Mesenteric fat pad (tissue), 1 donor: ENCODE data around the gene TOMM40. TPM values are rescaled to one million over a fixed set of nuclear protein-coding genes. Genes with fewer than 3 reads are reported as not detected.
"Not testable (repeated sequence)": the region's sequence is repeated elsewhere in the genome, so short reads cannot be mapped to it uniquely, and the experiment has no call there.

Experiments
- DNase-seq: peaks from one replicate; pipeline ENCODE4 v3.0.0-alpha.2; 2020; ENCODE audit warnings: low spot score
- long read RNA-seq: library from polyadenylated mRNA; unstranded; transcript quantifications from one replicate; pipeline ENCODE4 v2.0.0, GENCODE V29; 2020
- total RNA-seq: library from RNA; stranded (reverse); fragmentation: NEBNext Ultra II Directional; extraction: Animal tissue kit (Norgen Biotek cat#: 25700); gene quantifications from one replicate; pipeline ENCODE4 v1.2.1, GENCODE V29; 2021
- donor health status: DM: yes; HTN: yes; CAD: no.

TOMM40 gene
- 60.5 TPM for total RNA-seq
- long read RNA-seq, transcript TOMM40-203 (9 exons, 1,725 nt), result major isoform, 19 of 47 reads
- long read RNA-seq, transcript TOMM40-202 (10 exons, 1,709 nt), result minor isoform, 13 of 47 reads
- long read RNA-seq, partial matches to known transcripts, result 8 of 47 reads
- long read RNA-seq, other reads (novel, unspliced or antisense), result 3 of 47 reads

DNA sequence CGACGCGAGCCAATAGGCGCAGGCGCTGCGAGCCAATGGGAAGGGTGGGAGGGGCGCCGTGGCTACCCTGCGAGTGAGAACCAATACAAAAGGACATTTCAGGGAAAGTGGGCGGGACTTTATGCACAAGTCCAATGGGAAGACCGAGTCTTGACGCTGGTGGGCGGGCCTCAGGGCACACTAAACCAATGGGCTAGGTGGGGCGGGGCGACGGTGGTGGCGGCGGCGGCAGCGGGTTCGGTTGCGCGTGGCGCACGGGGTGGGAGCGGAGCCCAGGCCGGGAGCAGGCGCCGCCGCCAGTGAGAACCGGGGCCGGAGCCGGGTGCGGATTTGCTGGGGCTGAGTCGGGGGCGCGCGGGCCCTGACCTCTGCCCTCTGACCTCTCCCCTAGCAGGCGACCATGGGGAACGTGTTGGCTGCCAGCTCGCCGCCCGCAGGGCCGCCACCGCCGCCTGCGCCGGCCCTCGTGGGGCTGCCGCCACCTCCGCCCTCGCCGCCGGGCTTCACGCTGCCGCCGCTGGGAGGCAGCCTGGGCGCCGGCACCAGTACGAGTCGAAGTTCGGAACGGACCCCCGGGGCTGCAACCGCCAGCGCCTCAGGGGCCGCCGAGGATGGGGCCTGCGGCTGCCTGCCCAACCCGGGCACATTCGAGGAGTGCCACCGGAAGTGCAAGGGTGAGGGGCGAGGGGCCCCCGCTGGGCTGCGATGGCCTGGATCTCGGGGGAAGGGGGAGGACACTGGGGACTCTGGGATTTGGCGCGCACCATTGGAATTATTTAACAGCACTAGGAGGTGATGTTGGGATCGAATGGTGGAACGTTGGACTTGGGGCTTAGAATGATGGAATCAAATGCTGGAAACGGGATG is at the start of gene TOMM40:
TOMM40 (plus strand) TSS at position 239 of the 867 bp plus-strand sequence; CDS start at position 401, 162 bp downstream.
- peak; percentile 100 for DNase-seq

DNA sequence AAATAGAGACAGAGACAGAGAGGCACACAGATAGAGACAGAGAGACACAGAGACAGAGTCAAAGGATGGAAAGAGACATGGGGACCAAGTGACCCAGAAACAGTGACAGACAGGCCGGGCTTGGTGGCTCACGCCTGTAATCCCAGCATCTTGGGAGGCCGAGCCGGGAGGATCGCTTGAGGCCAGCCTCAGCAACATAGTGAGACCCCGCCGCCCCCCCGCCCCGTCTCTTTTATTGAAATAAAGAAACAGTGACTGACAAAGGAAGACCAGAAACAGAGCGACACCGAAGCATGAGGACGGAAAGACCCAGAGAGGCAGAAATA is 45.8 kb upstream of the TOMM40 start:
- DNase-seq, result no peak

DNA sequence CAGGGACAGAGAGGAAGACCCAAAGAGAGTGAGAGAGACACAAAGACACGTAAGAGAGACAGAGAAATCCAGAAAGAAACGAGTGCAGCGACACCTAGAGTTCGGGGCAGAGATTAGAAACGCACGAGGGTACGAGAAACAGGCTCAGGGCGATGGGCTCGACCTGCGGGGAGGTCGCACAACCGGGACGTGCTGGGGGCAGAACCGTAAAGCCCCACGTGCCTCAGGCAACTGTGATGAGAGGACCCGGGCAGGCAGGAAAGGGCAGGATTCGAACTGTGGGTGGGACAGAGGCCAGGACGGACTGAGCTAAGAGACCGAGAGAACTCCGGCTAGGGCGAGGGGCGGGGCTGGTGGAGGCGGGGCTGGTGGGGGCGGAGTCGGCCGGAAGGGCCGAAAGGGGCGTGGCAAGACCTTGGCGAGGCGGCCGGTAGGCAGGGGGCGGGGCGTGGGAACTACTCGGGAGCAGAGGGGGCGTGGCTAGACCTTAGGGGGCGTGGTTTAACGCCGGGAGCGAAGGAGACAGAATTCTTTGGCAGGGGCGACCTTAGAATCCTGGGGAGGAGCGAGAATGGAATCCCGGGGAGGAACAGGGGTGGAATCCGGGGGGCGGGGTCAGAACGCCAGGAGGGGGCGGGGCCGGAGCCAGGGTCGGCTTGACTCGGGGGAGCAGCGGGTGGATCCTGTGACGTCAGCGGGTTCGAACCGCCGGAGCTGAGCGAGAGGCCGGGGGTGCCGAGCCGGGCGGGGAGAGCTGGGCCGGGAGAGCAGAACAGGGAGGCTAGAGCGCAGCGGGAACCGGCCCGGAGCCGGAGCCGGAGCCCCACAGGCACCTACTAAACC is 45.2 kb upstream of the TOMM40 start, which contains the start of gene NECTIN2:
NECTIN2 (plus strand) TSS at position 686 of the 843 bp plus-strand sequence. CDS start 229 bp downstream, outside the sequence.
- DNase-seq, result peak; percentile 100

DNA sequence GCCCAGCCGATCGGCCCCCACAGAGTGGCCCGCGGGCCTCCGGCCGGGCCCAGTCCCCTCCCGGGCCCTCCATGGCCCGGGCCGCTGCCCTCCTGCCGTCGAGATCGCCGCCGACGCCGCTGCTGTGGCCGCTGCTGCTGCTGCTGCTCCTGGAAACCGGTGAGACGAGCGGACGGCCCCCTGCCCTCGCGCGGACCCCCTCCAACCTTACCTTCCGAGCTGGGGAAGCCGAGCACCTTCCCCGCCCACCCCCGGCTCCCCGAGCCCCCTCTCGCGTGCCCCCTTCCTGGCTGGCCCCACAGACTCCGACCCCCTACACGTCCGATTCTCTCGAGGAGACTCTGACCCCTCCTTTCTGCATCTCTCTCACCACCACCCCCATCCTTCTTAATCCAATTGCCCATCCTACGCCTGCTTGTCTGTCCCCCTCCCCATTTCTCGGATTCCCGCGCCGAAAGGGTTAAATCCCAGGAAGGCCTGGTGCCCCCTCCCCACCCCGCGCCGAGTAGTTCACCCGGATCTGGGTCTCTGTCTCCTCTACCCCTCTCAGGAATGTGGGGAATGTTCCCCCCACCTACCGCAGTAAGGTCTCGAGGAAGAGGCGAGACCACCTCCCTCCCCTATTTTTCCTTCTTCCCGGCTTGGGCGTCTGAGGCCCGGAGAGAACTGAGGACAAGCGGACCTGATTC is 44.5 kb upstream of the TOMM40 start:
- no peak for DNase-seq

DNA sequence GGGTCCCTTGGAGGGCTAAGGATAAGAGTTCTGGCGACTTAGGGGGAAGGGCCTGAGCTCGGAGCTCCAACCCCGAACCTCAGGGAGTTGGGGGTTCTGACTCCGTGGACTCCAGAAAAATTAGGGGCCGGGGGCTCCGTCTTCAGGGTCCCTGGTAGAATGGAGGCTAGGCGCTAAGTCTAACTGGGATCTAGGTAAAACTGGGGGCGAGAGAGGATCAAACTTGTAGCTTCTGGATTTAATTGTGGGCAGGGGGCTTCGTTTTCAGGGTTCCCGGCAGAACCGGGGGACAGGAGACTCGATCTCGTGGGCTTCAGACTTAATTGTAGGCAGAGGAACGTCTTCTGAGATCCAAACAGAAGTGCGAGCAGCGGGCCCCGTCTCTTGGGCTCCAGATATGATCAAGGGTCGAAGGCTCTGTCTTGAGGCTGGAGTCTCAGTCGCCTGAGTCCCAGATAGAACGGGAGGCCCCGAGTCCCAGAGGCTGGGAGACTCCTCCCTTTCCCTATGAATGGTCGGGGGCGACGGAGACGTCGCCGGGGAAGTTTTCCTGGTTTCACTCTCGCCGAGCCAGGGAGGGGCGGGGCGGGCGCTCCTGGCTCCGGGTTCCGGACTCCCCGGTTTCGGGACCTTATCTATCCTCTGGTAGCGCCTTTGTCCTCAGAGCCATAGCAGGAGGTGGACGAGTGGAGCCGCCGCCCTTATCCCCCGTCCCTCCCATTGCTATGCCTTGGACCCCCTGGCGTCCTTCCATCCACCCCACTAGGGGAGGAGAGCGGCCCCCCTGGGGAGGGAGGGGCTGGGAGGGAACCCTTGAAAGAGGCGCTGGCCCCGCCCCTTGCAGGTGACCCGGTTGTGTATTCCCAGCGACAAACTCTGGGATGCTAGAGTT is 43.7 kb upstream of the TOMM40 start:
- DNase-seq, result peak; percentile 93

DNA sequence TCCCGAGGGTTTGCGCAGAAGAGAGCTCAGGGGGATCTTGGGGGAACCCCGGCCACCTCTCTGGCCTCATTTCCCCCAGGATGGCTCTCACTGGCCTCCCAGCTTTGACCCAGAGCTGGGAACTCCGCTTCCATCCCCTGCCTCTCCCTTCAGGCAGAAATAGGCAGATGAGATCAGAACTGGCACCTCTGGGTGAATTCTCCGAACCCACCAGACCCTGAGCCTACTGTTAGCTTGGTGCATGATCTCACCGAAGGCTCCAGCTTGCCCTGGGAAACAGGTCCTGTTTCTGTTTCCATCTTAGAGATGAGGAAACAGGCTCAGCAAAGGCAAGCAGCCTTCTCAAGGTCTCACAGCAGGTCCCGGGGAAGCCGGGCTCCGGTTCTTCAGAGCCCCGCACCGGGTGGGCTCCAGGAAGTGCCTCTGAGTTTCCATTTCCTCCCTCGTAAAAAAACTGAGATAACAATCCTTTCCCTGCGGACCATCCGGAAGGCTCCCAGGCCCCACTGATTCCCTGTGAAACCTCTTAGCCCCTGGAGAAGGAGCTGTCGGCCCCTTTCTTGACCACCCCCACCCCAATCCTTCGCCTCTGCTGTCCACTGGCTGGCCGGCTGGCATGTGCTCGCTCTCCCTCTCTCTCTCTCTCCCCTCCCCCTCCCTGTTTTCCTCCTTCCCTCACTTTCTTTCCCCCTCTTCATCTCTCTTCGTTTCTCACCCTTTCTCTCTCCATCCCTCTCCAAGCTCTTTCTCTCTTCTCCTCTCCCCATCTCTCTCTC is 42.8 kb upstream of the TOMM40 start:
- no peak for DNase-seq

DNA sequence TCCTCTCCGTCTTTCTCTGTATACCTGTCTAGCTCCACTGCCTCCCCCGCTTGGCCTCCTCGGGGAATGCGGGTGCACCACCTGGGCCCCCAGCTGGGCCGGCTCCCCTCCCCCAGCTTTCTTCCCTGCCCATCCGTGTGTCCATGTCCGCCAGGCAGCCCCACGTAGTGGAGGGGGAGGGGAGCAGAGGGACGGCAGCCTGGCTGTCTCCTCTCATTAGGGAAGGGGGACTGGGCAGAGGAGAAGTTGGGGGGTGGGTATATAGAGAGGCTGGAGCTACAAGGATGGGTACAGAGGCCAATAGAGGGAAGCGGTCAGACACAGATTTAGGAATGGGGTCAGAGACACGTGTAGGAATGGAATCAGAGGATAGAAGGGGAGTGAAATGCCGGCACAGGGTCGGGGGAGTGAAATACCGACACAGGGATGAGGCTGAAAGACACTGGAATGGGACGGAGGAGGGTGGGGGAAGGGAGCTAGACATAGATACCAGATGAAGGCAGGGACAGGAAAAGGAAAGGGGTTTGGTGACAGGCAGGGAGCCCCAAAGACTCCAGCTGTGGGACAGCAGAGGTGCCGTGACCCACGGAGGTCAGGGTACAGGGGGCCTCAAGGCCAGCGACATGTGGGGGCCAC is 42.1 kb upstream of the TOMM40 start:
- no peak for DNase-seq

DNA sequence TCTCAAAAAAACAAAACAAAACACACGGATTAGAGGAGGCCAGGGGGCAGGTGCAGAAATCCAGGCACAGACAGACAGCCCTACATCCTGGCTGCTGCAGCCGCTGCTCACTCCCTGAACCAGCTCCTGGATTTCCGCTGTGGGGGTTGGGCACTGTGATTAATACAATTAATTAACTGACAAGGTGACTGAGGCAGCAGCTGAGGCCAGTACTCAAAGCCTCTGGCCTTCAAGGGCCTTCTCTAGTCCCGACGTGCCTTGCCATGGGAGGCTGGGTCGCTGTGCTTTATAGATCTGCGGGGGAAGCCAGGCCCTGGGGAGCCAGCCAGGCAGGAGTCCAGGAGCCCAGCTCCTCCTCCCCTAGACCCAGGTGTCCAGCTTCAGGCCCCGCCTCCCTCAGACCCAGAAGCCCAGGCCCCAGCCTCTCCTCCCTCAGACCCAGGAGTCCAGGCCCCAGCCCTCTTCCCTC is 40.4 kb upstream of the TOMM40 start:
- no peak for DNase-seq

DNA sequence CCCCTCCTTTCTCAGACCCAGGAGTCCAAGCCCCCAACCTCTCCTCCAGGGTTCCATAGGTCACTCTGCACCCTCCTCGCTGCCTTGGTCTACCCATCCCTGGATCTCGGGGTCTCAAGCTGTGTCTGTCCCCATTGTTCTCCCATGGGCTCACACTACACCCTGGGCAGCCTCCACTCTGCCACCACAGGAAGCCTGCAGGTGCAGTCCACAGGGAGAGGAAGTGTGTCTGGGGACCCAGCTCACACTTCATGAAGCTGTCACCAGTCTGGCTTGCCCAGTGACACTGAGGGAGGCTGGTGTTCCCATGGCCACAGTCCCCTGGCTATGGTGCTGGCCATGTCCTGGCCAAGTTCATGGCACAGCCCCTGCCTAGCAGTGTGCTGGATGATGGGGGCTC is 39.6 kb upstream of the TOMM40 start:
- DNase-seq, result no peak

DNA sequence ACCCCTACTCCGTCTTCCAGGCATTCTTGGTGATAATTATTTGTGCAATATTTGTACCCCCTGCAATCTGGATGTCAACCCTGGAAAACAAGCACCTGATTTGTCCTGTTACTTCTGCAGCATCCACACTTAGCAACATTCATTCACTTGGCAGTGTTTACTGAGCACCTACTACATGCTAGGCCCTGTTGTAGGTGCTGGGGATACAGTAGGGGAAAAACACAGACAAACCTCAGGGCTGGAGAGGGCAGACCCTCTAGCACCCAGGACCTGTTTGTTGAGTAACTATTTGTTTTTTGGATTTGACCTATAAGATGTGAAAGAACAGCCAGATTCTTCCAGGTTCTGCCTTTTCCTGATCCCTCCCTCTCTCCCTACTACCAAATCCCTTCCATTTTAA is 35.4 kb upstream of the TOMM40 start:
- no peak for DNase-seq

DNA sequence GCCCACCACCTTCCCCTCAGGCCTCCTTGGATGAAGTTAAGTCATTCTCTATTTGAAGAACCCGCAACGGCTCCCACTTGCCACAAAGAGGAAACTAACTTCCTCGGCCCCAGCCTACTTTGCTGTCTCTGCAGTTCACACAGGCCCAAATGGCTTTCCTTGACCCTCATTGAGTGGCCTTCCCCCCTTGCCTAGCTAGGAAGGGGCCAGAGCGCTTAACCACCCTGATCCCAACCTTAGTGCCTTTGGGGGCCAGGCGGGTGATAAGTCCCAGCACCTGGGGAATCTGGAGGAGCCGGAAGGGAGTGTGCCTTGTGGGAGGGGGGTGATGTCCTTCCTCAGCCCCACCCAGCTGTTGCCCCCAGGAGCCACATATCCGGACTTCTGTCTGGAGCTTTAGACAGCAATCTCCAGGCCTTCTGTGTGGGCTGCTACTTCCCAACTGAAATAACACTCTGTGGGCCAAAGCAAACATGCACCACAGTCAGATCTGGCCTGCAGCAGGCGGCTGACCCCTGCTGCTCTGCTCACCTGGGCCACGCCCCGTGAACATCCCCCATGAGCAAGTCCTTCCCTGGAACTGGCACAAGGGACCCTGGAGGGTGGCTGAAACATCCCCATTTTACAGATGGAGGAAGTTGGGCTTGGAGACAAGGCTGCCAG is 34.5 kb upstream of the TOMM40 start:
- no peak for DNase-seq

DNA sequence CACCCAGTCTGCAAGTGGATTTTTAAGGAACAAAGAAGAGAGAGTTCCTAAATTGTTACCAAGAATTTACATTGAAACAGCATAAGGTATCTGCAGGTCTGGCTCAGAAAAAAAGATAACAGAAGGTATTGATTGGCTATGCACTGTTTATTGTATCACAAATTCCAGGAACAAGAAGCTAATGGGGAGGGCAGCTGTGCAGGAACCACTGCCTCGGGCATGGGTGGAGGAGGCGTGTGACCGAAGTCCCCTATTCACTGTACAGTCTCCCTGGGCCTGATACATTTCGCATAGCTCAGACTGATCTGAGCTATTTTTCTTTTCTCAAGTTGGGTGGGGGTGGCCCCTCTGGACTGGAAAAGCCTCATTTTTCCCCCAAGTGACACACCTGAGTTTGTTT is 33.2 kb upstream of the TOMM40 start:
- no peak for DNase-seq

DNA sequence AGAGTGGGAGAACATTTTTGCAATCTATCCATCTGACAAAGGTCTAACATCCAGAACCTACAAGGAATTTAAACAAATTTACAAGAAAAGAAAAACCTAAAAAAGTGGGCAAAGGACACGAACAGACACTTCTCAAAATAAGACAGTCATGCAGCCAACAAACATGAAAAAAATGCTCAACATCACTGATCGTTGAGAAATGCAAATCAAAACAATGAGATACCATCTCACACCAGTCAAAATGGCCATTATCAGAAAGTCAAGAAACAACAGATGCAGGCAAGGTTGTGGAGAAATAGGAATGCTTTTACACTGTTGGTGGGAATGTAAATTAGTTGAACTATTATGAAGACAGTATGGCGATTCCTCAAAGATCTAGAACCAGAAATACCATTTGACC is 29.5 kb upstream of the TOMM40 start:
- DNase-seq, result not testable (repeated sequence)

DNA sequence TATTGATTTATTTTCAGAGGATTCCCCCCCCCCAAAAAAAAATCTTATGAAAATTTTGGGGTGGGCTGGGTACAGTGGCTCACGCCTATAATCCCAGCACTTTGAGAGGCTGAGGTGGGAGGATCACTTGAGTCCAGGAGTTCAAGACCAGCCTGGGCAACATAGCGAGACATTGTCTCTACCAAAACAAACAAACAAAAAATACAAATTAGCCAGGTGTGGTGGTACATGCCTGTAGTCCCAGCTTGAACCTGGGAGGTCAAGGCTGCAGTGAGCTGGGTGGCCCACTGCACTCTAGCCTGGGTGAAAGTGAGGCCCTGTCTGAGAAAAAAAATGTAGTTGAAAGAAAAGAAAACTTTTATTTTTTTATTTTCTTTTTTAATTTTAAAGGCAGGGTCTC is 27.1 kb upstream of the TOMM40 start:
- no peak for DNase-seq

DNA sequence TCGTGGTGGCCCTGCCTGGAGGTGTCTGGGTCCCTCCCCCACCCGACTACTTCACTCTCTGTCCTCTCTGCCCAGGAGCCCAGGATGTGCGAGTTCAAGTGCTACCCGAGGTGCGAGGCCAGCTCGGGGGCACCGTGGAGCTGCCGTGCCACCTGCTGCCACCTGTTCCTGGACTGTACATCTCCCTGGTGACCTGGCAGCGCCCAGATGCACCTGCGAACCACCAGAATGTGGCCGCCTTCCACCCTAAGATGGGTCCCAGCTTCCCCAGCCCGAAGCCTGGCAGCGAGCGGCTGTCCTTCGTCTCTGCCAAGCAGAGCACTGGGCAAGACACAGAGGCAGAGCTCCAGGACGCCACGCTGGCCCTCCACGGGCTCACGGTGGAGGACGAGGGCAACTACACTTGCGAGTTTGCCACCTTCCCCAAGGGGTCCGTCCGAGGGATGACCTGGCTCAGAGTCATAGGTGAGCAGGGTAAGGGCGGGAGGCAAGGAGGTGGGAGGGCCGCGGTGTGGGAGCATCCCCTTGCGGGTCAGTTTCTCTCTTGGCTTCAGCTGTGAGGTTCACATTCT is 25.8 kb upstream of the TOMM40 start:
- DNase-seq, result no peak

DNA sequence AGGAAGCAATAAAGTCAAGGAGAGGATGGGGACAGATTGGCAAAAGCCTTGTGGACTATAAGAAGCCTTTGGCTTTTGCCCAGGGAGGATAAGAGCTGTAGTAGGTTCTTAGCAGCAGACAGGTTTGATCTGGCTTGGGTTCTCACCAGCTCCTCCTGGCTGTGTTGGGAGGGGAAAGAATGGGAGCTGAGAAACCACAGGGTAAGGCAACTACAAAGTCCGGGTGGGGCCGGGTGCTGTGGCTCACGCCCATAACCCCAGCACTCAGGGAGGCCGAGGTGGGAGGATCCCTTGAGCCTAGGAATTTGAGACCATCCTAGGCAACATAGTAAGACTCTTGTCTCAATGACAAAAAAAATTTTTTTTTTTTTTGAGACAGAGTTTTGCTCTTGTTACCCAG is 24.4 kb upstream of the TOMM40 start:
- DNase-seq, result no peak

DNA sequence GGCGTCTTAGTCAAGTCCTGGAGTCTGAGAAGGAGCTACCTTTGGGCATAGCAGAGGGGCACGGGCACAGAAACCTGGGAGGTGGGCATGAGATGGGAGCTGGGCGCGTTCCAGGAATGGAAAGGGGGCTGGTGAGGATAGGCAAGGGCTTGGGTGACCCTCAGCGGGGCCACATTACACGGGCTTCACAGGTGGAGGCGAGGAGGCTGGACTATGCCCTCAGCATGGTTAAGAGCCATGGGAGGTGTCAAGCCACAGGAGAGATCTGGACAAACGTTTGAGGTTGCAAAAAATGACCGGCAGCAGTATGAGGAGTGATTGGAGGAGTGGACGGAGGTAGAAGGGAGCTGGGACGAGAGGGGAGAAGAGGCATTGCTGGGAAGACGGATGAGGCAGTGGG is 23.5 kb upstream of the TOMM40 start:
- no peak for DNase-seq
